HEK293T (cell line): ENCODE measurements around the gene LIPC.

ENCODE experiments used
- BHLHE40 ChIP-seq: fragments of 450-650 bp; IDR thresholded peaks from 2 replicates; pipeline ENCODE4 v1.6.1; 2016; ENCODE audit warnings: mild to moderate bottlenecking, moderate library complexity, borderline replicate concordance
- NFRKB ChIP-seq: fragments of 450-650 bp; IDR thresholded peaks from 2 replicates; pipeline ENCODE4 v1.6.1; 2016; ENCODE audit warnings: mild to moderate bottlenecking, moderate library complexity
- PKNOX1 ChIP-seq: fragments of 450-650 bp; IDR thresholded peaks from 2 replicates; pipeline ENCODE4 v1.6.1; 2016
- SP1 ChIP-seq: fragments of 450-650 bp; IDR thresholded peaks from 2 replicates; pipeline ENCODE4 v1.6.1; 2017

- TF ChIP-seq PKNOX1: no peak
- no peak for TF ChIP-seq SP1
- no peak for TF ChIP-seq BHLHE40
- TF ChIP-seq NFRKB: no peak
Observed at GRCh38 chr15:58575045-58575786, 143.4 kb downstream of the LIPC start.
